Suprapubic skin (tissue), 4 donors: ENCODE data around the gene PARP11. TPM values are rescaled to one million over a fixed set of nuclear protein-coding genes. Genes with fewer than 3 reads are reported as not detected.

Source experiments
- DNase-seq, 2 donors: peaks; one replicate each; pipeline ENCODE4 v3.0.0-alpha.2; 2019; ENCODE audit warnings: low spot score in 2 of 2
- H3K27ac ChIP-seq: fragments of 200-600 bp; sonication (generic); one replicate; pipeline ENCODE4 v1.5.1; 2019
- H3K27me3 ChIP-seq: fragments of 200-600 bp; sonication (generic); one replicate; pipeline ENCODE4 v1.5.1; 2019
- H3K36me3 ChIP-seq: fragments of 200-600 bp; sonication (generic); one replicate; pipeline ENCODE4 v1.5.1; 2019
- H3K4me1 ChIP-seq: fragments of 200-600 bp; sonication (generic); one replicate; pipeline ENCODE4 v1.5.1; 2019
- H3K4me3 ChIP-seq: fragments of 200-600 bp; sonication (generic); one replicate; pipeline ENCODE4 v1.5.1; 2019; ENCODE audit warnings: mild to moderate bottlenecking
- H3K9me3 ChIP-seq: fragments of 200-600 bp; sonication (generic); one replicate; pipeline ENCODE4 v1.5.1; 2019
- CTCF ChIP-seq, 2 donors: fragments of 200-600 bp in 1 of 2; fragments of 450-650 bp in 1 of 2; sonication (generic) in 1 of 2; IDR thresholded peaks; one replicate each; pipeline ENCODE4 v1.5.1; 2016 to 2019; ENCODE audit warnings: antibody characterized with exemption in 2 of 2, mild to moderate bottlenecking in 1 of 2, moderate library complexity in 1 of 2
- EP300 ChIP-seq: sonication (generic); formaldehyde crosslinking; IDR thresholded peaks from one replicate; pipeline ENCODE4 v1.6.1; 2017; ENCODE audit warnings: antibody characterized with exemption
- POLR2A ChIP-seq, 2 donors: fragments of 450-650 bp; IDR thresholded peaks; one replicate each; pipeline ENCODE4 v1.6.1; 2017; ENCODE audit warnings: antibody characterized with exemption in 2 of 2, mild to moderate bottlenecking in 2 of 2, moderate library complexity in 2 of 2
- POLR2AphosphoS5 ChIP-seq, 3 donors: sonication (generic); formaldehyde crosslinking; IDR thresholded peaks; one replicate each; pipeline ENCODE4 v1.6.1; 2017; ENCODE audit warnings: antibody characterized with exemption in 3 of 3
- WGBS: methylation state at CpG from one replicate; pipeline ENCODE4 v1.1.5; 2018; 5-methylcytosine and 5-hydroxymethylcytosine counted together
- total RNA-seq, 4 donors: library from RNA; depleted of rRNA; stranded (reverse); fragments of >200 nt; gene quantifications; one replicate each; pipeline ENCODE4 v1.1.0, GENCODE V29; 2016

Gene PARP11
- total RNA-seq, 4 donors from 2014 or later: 2.3 to 5.8 (median 3.6) TPM

GRCh38 chr12:3770891-3771290, 102.3 kb downstream of the PARP11 start:
- Histone ChIP-seq H3K4me1 (no peaks in the 10 kb centered on the region), H3K4me3 (no peak overlapping the region), H3K36me3 (no peaks in the 10 kb centered on the region), H3K27me3 (no peaks in the 10 kb centered on the region), H3K27ac (no peak overlapping the region), H3K9me3 (no peaks in the 10 kb centered on the region)
- DNase-seq: no peak
- WGBS: 91% methylated on average over 1 of the region's 1 CpG
- no peak for TF ChIP-seq POLR2AphosphoS5 (IDR thresholded peaks at IDR 0.05)
- TF ChIP-seq EP300: no peak
- TF ChIP-seq CTCF (IDR thresholded peaks at IDR 0.05): no peak
- no peak for TF ChIP-seq POLR2A (IDR thresholded peaks at IDR 0.05)

DNA sequence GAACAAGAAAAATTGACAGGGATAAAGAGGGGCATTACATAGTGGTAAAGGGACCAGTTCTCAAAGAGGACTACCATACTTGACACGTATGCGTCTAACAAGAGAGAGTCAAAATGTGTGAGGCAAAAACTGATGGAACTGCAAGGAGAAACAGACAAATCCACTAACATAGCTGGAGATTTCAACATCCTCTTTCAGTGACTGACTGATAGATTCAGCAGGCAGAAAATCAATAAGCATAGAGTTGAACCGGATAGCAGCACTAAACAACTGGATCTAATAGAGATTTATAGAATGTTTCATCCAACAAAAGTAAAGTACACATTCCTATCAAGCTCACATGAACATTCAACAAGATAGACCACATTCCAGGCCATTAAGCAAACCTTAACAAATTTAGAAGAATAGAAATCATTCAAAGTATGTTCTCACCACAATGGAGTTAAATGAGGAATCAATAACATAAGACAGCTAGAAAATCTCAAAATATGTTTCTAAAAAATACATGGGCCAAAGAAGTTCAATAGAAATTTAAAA, 104.2 kb downstream of the PARP11 start:
- Histone ChIP-seq H3K27ac (no peak overlapping the region), H3K27me3 (no peaks in the 10 kb centered on the region), H3K4me1 (no peaks in the 10 kb centered on the region), H3K4me3 (no peak overlapping the region), H3K9me3 (no peaks in the 10 kb centered on the region), H3K36me3 (no peaks in the 10 kb centered on the region)
- no peak for DNase-seq
- TF ChIP-seq CTCF (IDR thresholded peaks at IDR 0.05) (no peak), POLR2A (IDR thresholded peaks at IDR 0.05) (no peak), POLR2AphosphoS5 (IDR thresholded peaks at IDR 0.05) (no peak)
- 78% methylated on average over 3 of the region's 3 CpGs for WGBS

GRCh38 chr12:3761116-3761735, 112.0 kb downstream of the PARP11 start:
- no peaks in the 10 kb centered on the region for H3K4me1 ChIP-seq
- no peaks in the 10 kb centered on the region for H3K9me3 ChIP-seq
- no peaks in the 10 kb centered on the region for H3K27me3 ChIP-seq
- DNase-seq: no peak
- H3K4me3 ChIP-seq: no peak overlapping the region
- 53% methylated on average over 7 of the region's 7 CpGs for WGBS
- no peak for TF ChIP-seq EP300
- TF ChIP-seq CTCF (IDR thresholded peaks at IDR 0.05): no peak
- no peak for TF ChIP-seq POLR2AphosphoS5 (IDR thresholded peaks at IDR 0.05)
- TF ChIP-seq POLR2A (IDR thresholded peaks at IDR 0.05): no peak
- H3K27ac ChIP-seq: no peak overlapping the region
- H3K36me3 ChIP-seq: no peaks in the 10 kb centered on the region

DNA sequence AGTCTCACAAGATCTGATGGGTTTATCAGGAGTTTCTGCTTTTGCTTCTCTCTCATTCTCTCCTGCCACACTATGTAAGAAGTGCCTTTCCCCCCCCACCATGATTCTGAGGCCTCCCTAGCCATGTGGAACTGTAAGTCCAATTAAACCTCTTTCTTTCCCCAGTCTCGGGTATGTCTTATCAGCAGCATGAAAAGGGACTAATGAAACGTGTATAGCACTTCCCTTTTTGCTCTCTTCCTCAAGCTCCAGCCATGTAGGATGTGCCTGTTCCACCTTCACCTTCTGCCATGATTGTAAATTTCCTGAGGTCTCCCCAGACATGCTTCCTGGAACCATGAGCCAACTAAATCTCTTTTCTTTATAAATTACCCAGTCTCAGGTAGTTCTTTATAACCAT, 113.3 kb downstream of the PARP11 start:
- TF ChIP-seq POLR2A (IDR thresholded peaks at IDR 0.05) (no peak), POLR2AphosphoS5 (IDR thresholded peaks at IDR 0.05) (no peak), CTCF (IDR thresholded peaks at IDR 0.05) (no peak), EP300 (no peak)

More for the DNA sequence above, 113.3 kb downstream of the PARP11 start:
- Histone ChIP-seq H3K27ac (no peak overlapping the region), H3K4me3 (no peak overlapping the region), H3K36me3 (no peaks in the 10 kb centered on the region), H3K9me3 (no peaks in the 10 kb centered on the region), H3K4me1 (no peaks in the 10 kb centered on the region), H3K27me3 (no peaks in the 10 kb centered on the region)
- DNase-seq: no peak
- 67% methylated on average over 2 of the region's 2 CpGs for WGBS

Other genes starting within 250 kb of the PARP11 start
- 10 to 100 TPM in 2 of 4 donors, 1 to 10 TPM in 2; 4.8 to 18.2 (median 10.6) TPM for gene CRACR2A, start 120.3 kb downstream of the PARP11 start, total RNA-seq